NCI-H1417 treated with DMSO at 0.1 percent for 48 hours (cell line): ENCODE results near the gene VILL.
"Not testable (repeated sequence)": the region's sequence is repeated elsewhere in the genome, so short reads cannot be mapped to it uniquely, and the experiment has no call there.

Source experiments
- DNase-seq: peaks from one replicate; lab custom pipeline; 2025; lab: John Stamatoyannopoulos, UW

Gene VILL

GRCh38 chr3:38036286-38036685, 45.7 kb downstream of the VILL start:
- DNase-seq = no peak

GRCh38 chr3:38036906-38037305, 46.3 kb downstream of the VILL start:
- no peak for DNase-seq

GRCh38 chr3:38038447-38038911, 47.9 kb downstream of the VILL start:
- DNase-seq = no peak

- DNase-seq = no peak
Measured at GRCh38 chr3:38039101-38039898, 48.7 kb downstream of the VILL start, which contains the start of gene DLEC1. TSS of gene DLEC1 (plus strand) at chr3:38039208. CDS start at chr3:38039226, 18 bp downstream.

GRCh38 chr3:38039899-38040261, 49.3 kb downstream of the VILL start:
- no peak for DNase-seq

GRCh38 chr3:38040401-38040800, 49.8 kb downstream of the VILL start:
- DNase-seq = no peak

GRCh38 chr3:38043486-38043885, 52.9 kb downstream of the VILL start:
- no peak for DNase-seq

GRCh38 chr3:38046027-38046426, 55.4 kb downstream of the VILL start:
- DNase-seq = no peak

- DNase-seq = no peak
Measured at GRCh38 chr3:38046821-38047220, 56.2 kb downstream of the VILL start.

- DNase-seq = no peak
Measured at GRCh38 chr3:38047896-38048295, 57.3 kb downstream of the VILL start.

- DNase-seq = no peak
Measured at GRCh38 chr3:38049358-38050126, 59.0 kb downstream of the VILL start.

GRCh38 chr3:38051131-38051530, 60.5 kb downstream of the VILL start:
- DNase-seq = no peak

GRCh38 chr3:38053286-38053685, 62.7 kb downstream of the VILL start:
- DNase-seq = not testable (repeated sequence)

GRCh38 chr3:38053813-38054498, 63.4 kb downstream of the VILL start:
- not testable (repeated sequence) for DNase-seq

GRCh38 chr3:38054499-38055001, 64.0 kb downstream of the VILL start:
- no peak for DNase-seq
